GM18867 (cell line): Measurements from ENCODE around the gene TCERG1L.
"Not testable (repeated sequence)": the region's sequence is repeated elsewhere in the genome, so short reads cannot be mapped to it uniquely, and the experiment has no call there.

ENCODE experiments used
- ATAC-seq: cut with Tn5 transposase; IDR thresholded peaks from one replicate; pipeline ENCODE4 v1.9.1; 2021; ENCODE audit warnings: mild to moderate bottlenecking, moderate library complexity; ENCODE audit not compliant: unreplicated experiment

The TCERG1L gene

DNA sequence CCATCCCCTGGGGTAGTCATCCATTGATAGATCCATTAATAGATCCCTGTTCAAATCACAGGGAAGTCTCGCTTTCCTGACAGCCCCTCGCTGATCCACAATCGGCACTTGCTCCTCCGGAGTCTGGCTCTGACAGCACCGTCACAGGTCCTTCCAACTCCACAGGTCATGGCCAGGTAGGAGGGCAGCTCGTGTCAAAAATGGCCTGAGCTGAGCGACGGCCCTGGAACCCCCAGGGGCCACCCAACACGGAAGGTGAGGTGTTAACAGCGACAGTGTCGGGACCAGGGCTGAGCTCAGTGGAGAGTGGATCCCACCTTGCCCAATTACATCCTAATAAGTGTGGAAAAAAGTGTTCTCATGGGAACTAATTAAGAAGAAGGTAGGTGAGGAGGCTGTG lies 219.8 kb downstream of the TCERG1L start:
- ATAC-seq: no peak

DNA sequence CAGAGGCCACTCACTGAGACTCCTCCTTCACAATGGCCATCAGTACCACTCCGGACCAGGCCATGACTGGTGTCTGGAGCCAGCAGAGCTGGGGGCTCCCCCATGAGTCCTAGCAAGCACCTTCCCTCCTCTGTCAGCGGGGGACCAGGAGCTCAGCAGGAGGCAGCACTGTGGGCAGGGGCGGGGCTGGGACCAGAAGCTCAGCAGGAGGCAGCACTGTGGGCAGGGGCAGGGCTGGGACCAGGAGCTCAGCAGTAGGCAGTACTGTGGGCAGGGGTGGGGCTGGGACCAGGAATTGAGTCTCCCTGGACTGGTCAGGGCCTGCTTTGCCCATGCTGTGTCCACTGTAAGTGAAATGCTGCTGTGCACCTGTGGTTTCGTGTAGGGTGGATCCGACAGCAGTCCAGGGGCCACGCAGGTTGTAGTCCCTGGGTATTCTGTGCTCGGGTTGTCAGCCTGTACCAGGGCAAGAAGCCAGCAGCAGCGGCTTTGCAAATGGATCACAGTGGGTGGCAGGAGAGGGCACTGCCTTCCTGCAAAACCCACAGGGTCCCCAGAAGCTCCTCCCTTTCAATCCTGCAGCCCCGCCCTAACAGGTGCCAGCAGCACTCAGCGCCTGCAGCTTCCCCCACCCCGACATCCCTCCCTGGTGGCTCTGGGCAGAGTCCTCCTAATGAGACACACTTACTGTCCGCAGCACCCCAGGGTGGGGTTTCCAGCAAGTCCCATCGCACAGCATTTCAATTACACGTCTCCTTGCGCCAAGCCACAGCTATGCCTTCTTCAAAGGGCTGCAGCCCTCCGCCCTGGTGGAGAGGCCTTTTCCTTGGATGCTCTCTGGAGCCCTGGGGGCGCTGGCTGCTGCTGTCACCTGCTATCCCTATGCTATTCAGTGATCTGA lies 220.5 kb downstream of the TCERG1L start:
- ATAC-seq: no peak

DNA sequence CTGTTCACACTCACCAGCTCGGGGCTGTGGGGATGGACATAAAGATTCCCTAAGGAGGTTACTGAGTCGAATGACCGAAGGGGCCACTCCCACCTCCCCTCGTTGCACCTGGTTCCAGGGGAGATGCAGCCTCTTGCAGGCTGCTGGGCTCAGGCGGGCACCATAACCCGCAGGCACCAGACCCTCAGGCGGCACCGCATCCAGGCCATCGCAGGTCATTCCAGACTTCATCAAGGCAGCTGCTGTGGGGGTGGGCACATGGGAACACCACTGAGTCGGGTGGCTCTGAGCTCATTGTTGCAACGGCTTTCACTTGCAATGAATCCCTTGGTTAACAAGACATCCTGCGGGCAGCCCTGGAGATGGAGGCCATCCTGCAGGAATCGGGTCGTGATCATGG lies 221.7 kb downstream of the TCERG1L start:
- no peak for ATAC-seq

DNA sequence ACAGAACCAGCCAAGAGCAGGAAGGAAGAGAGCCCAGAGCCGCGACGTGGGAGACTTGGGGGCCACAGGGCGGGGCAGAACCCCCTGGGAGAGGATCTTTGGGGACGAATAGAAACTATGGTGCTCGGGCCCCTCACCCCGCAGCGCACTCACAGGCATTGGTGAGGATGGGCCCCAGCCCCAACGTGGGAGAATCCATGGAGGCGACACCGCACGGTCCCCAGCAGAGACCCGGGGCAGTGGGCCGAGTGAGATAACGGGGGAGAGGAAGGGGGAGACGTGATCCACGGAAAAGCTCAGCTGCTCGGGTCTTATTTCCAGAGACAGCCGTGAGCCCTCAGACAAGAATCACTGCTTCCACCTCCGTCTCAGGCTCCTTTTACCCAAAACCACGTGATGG lies 222.4 kb downstream of the TCERG1L start:
- ATAC-seq: no peak

DNA sequence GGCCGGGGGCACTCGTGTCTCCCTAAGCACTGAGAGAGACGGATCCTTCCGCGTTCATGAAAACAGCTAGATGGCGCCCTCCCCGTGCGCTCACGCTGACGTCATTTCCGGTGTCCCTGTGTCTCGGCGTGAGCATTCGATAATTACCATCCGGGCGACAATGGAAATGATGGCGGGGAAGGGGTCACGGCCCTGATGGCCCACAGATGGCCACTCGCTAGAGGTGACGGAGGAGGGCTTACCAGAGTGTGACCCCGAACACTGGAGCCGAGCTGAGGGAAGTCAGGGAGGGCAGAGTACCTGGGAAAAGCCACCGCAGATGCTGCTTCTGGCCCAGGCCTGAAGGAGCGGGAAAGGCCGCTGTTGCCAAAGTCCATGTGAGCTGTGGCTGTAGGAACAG lies 222.9 kb downstream of the TCERG1L start:
- no peak for ATAC-seq

DNA sequence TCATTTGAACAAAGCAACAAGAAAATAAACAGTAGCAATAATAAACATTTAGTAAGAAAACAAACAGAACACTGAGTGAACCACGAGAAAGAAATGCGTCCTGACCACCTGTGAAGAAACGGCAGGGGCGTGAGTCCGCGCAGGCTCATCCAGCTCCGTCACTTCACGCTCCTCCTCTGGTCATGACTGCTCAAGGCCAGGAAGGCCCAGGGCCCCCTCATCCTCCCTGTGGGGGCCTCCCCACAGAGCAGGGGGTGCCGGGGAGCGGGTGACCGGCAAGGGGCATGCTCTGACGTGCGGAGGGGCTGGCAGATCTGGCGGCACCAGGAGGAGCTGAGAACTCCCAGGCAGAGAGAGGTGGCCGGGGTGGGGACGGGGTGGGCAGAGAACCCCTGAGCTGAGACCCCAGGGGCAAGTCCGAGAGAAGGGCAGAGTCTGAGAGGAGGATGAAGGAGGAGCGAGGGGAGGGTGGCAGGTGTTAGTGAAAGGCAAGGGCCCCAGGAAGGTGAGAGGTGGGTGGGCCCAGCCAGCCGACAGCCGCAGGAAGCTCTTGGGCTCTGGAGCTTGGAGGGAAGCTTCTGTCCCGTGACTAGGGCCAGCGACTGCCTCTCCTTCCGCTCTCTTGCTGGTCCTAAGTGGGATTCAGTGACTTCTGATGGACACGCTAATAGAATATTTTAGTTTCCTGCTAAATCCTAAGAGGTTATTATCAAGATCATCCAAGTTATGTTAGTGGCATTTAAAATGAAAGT lies 223.9 kb downstream of the TCERG1L start:
- no peak for ATAC-seq

DNA sequence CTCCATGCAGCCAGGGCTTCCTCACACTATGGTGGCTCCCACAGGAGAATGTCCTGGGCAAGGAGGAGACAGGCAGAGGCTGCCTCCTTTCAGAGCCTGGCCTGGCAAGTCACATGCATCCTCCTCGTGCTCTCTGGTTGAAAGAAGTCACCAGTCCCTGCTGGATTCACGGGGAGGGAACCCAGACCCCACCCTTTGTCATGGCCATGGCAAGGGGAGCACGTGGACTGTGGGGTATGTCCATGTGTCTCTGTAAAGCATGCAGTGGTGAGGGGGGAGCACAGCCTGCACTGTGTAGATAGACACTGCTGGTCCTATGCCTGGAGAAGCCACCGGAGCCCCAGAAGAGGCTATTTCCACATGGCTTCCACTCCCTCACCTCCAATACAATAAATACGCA lies 225.0 kb downstream of the TCERG1L start:
- no peak for ATAC-seq

DNA sequence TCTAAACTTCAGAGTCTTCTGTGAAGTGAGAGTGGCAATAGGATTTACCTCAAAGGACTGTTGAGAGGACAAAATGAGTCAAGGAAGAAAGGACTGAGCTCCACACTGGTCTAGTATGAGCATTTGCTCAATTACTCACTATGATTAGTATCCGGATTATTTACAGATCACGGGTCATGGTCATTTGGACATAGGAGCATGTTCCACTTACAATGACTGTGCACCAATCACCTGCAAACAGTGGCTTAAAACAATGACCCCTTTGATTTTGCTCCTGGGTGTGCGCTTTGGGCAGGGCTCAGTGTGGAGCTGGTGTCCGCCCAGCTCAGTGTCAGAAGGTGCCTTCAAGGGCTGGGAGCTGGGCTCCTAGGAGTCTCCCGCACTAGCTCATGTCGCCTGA lies 225.4 kb downstream of the TCERG1L start:
- no peak for ATAC-seq

DNA sequence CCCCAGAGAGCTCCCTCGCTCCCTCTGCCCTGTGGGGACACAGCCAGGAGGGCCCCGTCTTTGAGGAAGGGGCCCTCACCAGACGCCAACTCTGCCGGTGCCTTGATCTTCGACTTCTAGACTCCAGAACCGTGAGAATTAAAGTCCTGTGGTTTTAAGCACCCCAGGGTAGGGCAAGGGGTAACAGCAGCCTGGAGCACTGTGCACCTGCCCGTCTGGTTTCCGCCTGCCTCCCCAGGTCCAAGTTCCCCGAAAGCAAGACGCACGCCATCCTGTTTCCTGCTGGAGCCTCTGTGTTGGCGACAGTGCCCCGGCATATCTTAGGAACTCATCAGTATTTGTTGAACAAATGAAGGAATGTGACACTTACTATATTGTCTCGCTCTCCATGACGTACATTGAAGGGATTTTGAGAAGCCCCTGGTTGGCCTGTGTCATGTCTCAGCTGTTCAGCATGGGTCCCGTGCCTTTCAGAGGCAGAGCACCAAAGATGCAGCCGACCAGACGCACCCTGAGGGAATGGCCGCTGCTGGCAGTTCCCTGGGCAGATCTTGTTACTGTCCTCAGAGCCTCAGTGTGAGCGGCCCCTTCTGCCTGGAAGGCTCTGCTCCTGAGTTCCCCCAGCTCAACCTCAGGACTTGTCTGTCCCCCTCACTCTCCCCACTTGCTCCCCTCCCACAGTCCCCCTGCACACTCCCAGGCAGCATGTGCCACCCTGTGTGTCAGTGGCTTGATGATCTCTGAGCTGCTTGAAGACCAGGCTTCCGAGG lies 226.2 kb downstream of the TCERG1L start:
- ATAC-seq: no peak

DNA sequence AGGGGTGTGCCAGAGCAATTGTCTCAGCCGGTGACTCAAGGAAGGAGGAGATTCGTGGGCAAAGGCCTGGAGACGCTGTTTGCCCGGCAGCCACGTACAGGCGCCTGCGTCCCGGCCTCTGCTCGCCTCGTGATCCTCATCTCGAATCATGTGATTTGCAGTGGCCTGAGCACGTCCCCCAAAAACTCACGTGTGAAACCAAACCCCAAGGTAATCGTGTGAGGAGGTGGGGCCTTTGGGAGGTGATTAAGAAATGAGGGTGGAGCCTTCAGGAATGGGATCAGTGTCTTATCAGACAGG lies 226.8 kb downstream of the TCERG1L start:
- ATAC-seq: no peak

DNA sequence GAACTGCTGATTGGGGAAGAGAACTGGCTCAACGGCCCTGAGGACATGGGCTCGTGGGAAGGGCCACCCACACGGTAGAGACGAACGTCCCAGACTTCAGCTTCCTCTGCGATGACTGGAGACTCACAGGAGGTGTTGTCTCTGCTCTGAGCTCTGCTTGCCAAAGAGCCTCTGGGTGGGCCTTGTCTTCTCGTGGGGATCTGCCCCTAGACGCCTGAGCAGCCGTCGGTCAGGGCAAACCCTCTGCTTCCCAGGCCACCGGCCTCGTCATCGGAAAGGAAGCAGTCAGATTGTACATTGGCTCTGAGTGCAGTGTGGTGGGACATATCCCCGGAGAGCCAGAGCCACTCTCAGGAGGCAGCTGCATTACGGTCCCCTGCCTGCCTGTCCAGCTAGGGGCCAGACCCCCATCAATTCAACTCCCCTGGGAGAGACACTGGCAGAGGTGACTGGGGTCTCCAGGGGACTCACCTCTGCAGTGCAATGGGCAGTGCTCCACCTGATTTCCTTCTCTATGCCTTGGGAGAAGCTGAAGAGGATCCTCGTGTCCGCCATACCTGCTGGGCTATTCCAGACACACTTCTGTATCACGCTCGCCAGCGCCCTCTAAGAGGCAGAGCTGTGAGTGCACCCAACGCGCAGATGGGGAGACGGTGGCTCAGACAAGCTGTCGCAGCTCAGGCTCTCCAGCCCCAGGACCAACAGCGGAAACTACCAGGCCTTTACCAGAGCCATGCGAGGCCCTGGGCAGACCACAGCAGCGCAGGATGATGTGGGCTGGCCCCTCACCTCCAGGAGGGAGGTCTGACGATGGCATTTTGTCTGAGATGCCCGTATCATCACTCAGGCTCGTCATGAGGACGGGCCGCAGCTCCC lies 227.4 kb downstream of the TCERG1L start:
- ATAC-seq: no peak

DNA sequence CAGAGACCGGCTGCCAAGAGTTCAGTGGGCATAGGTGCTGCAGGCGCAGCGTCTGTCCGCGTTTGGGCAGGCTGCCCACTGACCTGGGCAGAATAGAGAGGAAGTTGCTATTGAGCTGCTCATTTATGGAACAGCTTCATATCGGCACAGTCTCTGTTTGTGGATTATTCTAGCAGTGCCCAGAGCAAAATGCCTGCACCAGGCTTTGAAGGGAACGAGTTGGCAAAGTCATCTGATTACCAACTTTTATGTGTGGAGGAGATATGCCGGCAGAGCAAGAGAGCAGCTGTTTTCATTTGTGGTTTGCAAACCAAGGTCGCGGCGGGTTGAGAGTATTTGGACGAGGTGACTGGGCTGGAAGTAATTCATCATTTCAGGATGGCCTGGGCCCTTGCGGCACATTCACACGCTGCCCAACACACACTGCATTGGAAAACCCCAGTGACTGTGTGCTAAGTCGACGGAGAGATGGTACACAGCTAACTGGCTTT lies 228.5 kb downstream of the TCERG1L start:
- no peak for ATAC-seq

DNA sequence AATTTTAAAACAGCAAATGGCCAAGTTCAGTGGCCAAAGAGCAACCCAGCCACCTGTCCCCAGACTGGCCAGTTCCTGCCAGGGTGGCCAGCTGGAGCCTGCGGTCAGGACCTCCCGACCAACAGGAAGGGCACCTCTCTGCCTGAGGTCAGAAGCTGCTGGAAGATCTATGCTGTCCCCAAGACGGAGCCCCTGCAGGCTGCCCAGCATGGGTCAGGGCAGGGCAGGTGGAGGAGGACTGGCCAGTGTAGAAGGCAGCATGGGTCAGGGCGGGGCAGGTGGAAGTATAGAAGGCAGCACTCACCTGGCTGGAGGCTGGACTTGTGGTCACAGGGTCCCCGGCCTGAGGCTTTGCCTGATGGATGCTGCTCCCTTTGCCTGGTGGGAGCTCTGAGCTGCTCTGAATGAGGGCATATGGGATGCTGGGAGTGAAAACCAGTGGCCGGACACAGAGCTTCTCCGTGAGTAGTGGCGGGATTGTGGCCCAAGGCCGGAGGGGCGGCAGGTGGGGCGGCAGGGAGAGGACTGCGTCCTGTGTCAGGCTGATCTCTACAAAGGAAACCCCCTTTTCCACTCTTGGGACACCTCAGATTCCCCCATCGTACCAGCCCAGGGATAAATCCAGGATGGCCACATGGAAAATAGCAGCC lies 229.2 kb downstream of the TCERG1L start:
- no peak for ATAC-seq

DNA sequence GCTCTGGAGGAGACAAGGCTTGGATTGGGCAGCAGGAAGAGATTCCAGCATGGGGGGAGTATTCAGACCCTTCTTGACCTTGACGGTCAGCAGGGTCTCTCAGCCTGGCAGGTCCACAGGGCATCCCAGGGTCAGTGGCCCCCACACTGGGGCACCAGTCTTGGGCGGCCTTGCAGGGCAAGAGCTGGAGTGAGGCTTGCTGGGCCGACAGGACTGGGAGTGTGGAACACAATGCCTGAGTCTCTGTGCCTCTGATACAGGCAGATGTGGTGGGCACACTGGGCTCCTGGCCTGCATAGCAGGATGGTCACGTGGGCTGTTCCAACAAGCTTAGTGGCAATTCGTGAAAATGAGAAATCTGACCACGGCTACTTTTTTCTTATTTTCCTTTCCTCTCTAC lies 229.7 kb downstream of the TCERG1L start:
- ATAC-seq: no peak

DNA sequence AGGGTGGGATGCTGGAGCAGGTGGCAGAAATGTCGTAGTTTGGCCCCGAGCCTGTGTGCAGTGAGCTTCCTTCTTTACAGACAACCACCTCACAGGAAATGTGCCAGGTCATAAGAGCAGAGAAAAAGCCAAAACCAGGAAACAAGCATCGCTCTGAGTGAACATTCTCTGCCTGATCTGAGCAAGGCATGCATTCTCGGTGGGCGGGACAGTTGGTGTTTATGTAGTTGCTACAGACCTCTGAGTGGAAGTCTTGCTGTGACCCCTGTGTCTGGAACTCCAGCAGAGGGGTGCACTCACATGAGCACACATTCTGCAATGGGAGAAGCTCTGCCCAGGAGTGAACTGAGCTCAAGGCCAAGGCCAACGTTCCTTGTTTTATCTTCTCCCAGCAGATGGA lies 230.1 kb downstream of the TCERG1L start:
- ATAC-seq: no peak

DNA sequence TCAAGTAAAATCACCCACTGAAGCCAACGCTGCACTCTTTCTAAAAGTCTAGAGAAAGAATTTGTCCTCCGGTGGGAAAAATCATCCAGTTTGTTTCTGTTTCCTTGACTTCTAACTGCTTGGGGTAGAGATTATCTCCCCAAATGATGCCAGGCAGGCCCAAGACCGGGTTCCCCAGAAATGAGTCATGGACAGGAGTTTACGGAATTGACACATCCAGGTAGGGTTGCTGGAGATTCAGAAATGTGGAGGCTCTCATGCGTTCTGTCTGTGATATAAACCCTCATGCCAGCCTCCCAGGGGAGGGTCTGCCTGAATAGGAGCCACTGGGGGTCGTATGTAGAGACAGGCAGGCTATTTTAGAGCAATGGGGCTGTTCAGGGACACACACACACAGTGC lies 230.9 kb downstream of the TCERG1L start:
- no peak for ATAC-seq

DNA sequence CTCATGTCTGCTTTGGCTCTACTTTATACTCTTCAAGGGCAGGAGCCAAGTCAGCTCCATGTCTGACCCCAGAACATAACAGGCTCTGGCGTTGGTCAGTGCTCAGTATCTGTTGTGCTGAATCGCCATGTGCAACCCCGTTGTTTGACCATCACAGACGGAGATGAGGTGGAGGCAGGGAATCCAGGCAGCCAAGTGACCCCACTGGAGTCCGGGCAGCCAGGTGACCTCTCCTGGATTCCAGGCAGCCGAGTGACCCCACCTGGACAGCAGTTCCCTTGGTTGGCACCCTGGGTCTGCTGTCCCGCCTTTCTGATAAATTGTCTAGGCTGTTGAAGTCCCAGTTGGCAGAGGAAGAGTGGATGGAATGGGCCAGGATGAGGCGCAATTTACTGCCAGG lies 232.2 kb downstream of the TCERG1L start:
- ATAC-seq: no peak

DNA sequence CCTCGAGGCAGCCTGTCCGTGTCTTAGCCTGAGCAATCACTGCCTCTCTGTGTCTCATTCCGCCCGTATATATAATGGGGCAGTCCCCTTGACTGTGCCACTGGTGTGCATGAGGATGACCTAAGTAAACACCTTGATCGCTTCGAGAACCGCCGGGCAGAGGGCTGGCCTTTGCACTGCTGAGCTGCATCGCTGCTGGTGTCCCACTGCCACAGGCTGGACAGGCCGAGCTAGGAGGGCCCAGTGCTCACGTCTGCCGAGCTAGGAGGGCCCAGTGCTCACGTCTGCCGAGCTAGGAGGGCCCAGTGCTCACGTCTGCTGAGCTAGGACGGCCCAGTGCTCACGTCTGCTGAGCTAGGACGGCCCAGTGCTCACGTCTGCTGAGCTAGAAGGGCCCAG lies 232.6 kb downstream of the TCERG1L start:
- not testable (repeated sequence) for ATAC-seq

DNA sequence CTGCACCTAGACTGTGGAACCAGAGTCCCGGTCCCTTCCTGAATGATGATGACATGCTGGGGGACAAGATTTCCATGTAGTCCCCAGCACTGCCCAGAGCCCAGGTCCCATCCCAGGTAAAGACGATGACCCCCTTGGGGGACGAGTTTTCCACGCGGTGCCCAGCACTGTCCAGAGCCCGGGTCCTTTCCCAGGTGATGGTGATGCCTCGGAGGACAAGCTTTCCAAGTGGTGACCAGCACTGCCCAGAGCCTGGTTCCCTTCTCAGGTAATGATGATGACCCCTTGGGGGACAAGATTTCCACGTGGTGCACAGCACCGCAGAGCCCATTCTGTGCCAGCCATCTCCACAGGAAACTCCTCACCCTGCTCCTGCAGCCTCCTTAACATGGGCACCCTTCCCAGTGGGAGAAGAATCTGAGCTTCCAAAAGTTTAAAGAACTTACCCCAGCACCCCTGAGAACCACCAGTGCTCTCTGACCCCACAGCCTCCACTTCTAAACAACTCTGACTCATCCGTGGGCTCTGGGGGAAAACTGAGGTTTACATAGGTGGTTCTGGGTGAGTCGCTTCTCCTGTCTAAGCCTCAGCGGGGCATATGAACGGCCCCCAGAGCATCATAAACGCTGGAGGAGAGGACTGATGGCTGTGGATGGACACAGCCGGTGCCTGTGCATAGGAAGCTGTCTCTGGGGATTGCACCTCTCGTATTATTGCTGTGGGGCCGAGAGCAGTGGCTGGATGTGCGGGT lies 233.2 kb downstream of the TCERG1L start:
- no peak for ATAC-seq
